MCF 10A (cell line): ENCODE results near the gene VPS35. TPM values are rescaled to one million over a fixed set of nuclear protein-coding genes. Genes with fewer than 3 reads are reported as not detected.

ENCODE experiments used
- BruUV-seq: library from RNA; stranded (reverse); fragments of 400-500 nt; replicated peaks from 2 replicates; lab custom pipeline; 2021; lab: Mats Ljungman, UMichigan
- CTCF ChIA-PET: fragments of 300-600 bp; sonication (Branson Sonifier 250); formaldehyde crosslinking; extraction: SDS; loops from one replicate; lab custom pipeline; 2021; ENCODE audit warnings: antibody characterized with exemption, inconsistent platforms; lab: Yijun Ruan, JAX
- POLR2A ChIA-PET: fragments of 300-600, 350-650 bp; sonication (Branson Sonifier 250); formaldehyde crosslinking; extraction: SDS; loops from one replicate; lab custom pipeline; 2020; ENCODE audit warnings: antibody characterized with exemption, inconsistent platforms; lab: Yijun Ruan, JAX
- DNase-seq: peaks from one replicate; pipeline ENCODE4 v3.0.0-alpha.2; 2018; ENCODE audit not compliant: unreplicated experiment
- H3K27ac Mint-ChIP-seq: one replicate; pipeline ENCODE4 v1.8.0; 2022; ENCODE audit warnings: mild to moderate bottlenecking, low read depth, mixed read lengths; ENCODE audit not compliant: unreplicated experiment
- H3K27me3 Mint-ChIP-seq: one replicate; pipeline ENCODE4 v1.8.0; 2022; ENCODE audit warnings: mixed read lengths; ENCODE audit not compliant: insufficient read depth, unreplicated experiment
- H3K36me3 Mint-ChIP-seq: one replicate; pipeline ENCODE4 v1.8.0; 2022; ENCODE audit warnings: mild to moderate bottlenecking, moderate library complexity, mixed read lengths; ENCODE audit not compliant: insufficient read depth, unreplicated experiment
- H3K4me1 Mint-ChIP-seq: one replicate; pipeline ENCODE4 v1.8.0; 2022; ENCODE audit warnings: mixed read lengths; ENCODE audit not compliant: insufficient read depth, unreplicated experiment
- H3K4me3 Mint-ChIP-seq: one replicate; pipeline ENCODE4 v1.8.0; 2022; ENCODE audit warnings: mild to moderate bottlenecking, moderate library complexity, mixed read lengths; ENCODE audit not compliant: unreplicated experiment
- H3K9me3 Mint-ChIP-seq: one replicate; pipeline ENCODE4 v1.8.0; 2022; ENCODE audit warnings: mixed read lengths; ENCODE audit not compliant: unreplicated experiment
- CTCF ChIP-seq: fragments of 200-600 bp; IDR thresholded peaks from one replicate; pipeline ENCODE4 v1.8.0; 2022; ENCODE audit warnings: antibody characterized with exemption, mild to moderate bottlenecking; ENCODE audit not compliant: unreplicated experiment
- intact Hi-C: fragments of 100-400 bp; cut with micrococcal nuclease; formaldehyde crosslinking; loops from 2 replicates; pipeline ENCODE4 v1.14.1; 2022
- total RNA-seq: library from RNA; stranded (reverse); gene quantifications from 2 replicates; pipeline ENCODE4 v1.2.3, GENCODE V29; 2022

Gene VPS35
- total RNA-seq, 1 experiment from 2014 or later = 68.7 TPM

DNA sequence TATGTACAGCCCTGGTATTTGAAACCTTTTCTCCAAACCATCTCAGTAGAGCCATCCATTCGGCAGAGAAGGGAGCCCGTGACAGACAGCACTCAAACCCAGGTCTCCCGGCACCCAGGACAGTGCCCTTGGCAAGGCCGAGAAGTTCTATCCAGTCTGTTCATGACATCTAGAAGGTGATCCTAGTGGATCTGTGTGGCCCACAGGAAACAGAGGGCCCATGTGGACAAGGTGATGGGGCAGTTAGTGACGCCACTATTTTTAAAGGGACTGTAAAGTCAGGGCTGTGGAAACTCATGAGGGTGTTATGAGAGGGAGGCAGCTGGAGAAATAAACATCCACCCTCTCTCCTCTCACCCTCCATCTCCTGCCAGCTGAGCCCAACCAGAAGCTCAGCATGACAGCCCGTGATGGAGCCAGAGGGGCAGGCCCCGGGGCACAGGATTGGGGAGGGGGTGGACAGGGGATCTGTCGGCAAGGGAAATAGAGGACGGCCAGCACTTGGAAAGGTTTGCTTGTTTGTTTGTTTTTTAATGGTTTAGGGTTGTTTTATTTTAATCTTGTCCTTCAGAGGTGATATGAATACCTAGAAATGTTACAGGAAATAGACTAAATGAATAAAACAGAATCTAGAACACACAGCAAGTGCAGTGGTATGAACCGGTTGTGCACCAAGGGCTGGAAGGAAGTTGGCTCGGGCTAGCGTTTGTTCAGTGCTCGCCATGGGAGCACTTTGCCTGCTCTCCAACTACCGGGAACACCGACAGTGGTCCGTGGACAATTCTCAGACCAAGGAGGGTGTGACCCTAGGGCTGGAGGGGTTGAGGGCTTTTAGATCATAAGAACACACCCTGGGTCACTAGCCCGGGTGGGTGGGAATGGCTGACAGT lies 42.1 kb upstream of the VPS35 start:
- Mint-ChIP-seq H3K27me3 (no peaks in the 10 kb centered on the region), H3K27ac (no peak overlapping the region), H3K36me3 (no peaks in the 10 kb centered on the region), H3K4me3 (no peak overlapping the region), H3K4me1 (no peaks in the 10 kb centered on the region), H3K9me3 (peaks cover 7% of the 10 kb centered on the region)
- no peak for TF ChIP-seq CTCF
- intact Hi-C loops = no loop called here
- POLR2A ChIA-PET = no interaction called here
- no peak for DNase-seq
- CTCF ChIA-PET = interaction anchor here (0.7 kb wide), 1 partner anchor 45 kb away, joined by 3 read pairs; no protein-coding TSS in a partner anchor
- BruUV-seq = no TSS peak

- Mint-ChIP-seq H3K4me1 (no peaks in the 10 kb centered on the region), H3K4me3 (no peak overlapping the region), H3K27me3 (no peaks in the 10 kb centered on the region), H3K27ac (no peak overlapping the region), H3K36me3 (no peaks in the 10 kb centered on the region), H3K9me3 (peaks cover 8% of the 10 kb centered on the region)
- intact Hi-C loops = no loop called here
- no peak for TF ChIP-seq CTCF
- ChIA-PET POLR2A (no interaction called here), CTCF (no interaction called here)
- no TSS peak for BruUV-seq
- DNase-seq = no peak
Observed at GRCh38 chr16:46730126-46730525, 41.1 kb upstream of the VPS35 start.

- no peak for TF ChIP-seq CTCF
- CTCF ChIA-PET = no interaction called here
- Mint-ChIP-seq H3K4me3 (no peak overlapping the region), H3K4me1 (no peaks in the 10 kb centered on the region), H3K9me3 (peaks cover 8% of the 10 kb centered on the region), H3K27ac (no peak overlapping the region), H3K36me3 (no peaks in the 10 kb centered on the region), H3K27me3 (no peaks in the 10 kb centered on the region)
- no peak for DNase-seq
- BruUV-seq = no TSS peak
- POLR2A ChIA-PET = no interaction called here
- intact Hi-C loops = no loop called here
Observed at GRCh38 chr16:46729326-46729995, 40.5 kb upstream of the VPS35 start.

DNA sequence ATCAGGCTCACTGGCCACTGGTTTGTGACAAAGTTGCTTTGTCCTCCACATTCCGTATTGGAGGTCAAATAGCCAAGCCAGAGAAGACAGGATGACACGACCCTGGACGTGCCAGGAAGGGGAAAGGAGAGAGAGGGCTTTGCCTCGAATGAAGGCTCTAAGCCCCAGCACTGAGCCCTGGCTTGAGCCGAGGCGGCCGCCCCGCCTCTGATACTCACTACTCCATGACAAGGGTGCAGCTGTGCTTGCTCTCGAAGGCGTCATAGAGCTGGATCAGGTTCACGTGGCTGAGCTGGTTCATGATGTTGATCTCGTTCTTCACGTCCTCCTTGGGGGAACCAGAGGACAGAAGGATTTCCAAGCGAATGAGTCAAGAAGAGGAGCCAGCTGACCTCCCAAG lies 39.8 kb upstream of the VPS35 start:
- POLR2A ChIA-PET = no interaction called here
- H3K9me3 Mint-ChIP-seq = peaks cover 8% of the 10 kb centered on the region
- intact Hi-C loops = no loop called here
- TF ChIP-seq CTCF = no peak
- no peaks in the 10 kb centered on the region for H3K4me1 Mint-ChIP-seq
- H3K4me3 Mint-ChIP-seq = no peak overlapping the region
- no TSS peak for BruUV-seq
- H3K27ac Mint-ChIP-seq = no peak overlapping the region
- H3K36me3 Mint-ChIP-seq = no peaks in the 10 kb centered on the region
- no peaks in the 10 kb centered on the region for H3K27me3 Mint-ChIP-seq
- CTCF ChIA-PET = interaction anchor here (0.6 kb wide), 1 partner anchor 194 kb away, joined by 3 read pairs; no protein-coding TSS in a partner anchor
- DNase-seq = no peak
